ENCODE measurements around the gene PGRMC1.
"Not testable (repeated sequence)": the region's sequence is repeated elsewhere in the genome, so short reads cannot be mapped to it uniquely, and the experiment has no call there.

Gene PGRMC1

GRCh38 chrX:119235051-119235511, 1.0 kb upstream of the PGRMC1 start:
- DNase-seq (ENCODE audit: low spot score): no peak

- no peak for DNase-seq (ENCODE audit: low spot score)
Observed at GRCh38 chrX:119236623-119237561, 807 bp downstream of the PGRMC1 start.

GRCh38 chrX:119237562-119237942, 1.5 kb downstream of the PGRMC1 start:
- no peak for DNase-seq (ENCODE audit: low spot score)

DNA sequence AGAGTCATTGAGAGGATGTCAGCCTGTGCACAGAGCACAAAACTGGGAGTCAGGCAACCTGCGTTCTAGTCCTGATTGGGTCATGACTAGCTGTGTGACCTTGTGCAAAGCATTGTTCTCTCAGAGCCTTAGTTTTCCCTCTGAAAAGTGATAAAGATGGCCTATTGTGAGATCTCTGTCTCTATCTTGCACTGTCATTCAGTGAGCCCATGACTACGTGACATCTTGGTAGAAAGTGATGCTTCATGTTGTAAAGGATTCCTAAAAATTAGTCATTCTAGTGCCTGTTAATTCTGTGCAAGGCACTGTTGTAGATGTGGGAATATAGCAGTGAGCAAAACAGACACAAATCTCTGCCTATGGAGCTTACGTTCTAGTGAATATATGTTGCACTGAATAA, 2.5 kb downstream of the PGRMC1 start:
- no peak for DNase-seq (ENCODE audit: low spot score)

GRCh38 chrX:119240356-119240755, 4.3 kb downstream of the PGRMC1 start:
- DNase-seq (ENCODE audit: low spot score): no peak

DNA sequence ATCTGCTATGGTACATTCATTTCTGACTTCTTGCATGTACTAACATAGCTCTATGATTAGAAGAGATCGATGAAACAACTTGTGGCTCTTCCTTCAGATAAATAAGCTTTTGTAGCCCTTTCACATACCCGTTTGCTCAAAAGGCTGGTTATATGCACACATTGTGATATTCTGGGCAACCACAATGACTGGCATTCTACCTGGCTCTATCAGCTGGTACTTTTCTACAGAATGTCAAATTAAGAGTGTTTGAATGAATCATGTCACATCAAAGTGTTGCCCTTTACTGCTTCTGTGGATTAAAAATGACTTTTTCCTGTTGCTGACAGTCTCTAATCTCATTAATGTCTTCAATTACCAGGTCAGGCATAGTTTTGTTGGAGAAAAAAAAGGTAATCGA, 11.6 kb downstream of the PGRMC1 start:
- no peak for DNase-seq (ENCODE audit: low spot score)

- no peak for DNase-seq (ENCODE audit: low spot score)
Observed at GRCh38 chrX:119249891-119250290, 13.8 kb downstream of the PGRMC1 start.

DNA sequence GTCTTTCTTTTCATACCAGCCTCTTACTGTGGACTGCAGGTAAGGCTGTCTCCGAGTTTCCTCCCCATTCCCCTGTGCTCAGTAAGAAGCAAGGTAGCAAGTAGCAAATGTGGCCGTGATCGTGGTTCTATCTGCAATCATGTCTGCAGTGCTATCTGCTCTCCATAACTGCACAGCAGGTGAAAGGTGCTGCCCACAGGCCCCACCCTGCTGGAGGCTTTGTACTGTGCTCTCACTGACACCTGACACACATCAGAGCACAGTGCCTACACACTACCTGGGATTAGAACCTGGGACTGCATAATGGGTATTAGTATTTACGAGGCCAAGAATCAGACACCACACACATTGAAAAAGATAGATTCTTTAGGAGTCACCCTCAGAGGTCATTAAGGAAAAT, 15.3 kb downstream of the PGRMC1 start:
- no peak for DNase-seq (ENCODE audit: low spot score)

DNA sequence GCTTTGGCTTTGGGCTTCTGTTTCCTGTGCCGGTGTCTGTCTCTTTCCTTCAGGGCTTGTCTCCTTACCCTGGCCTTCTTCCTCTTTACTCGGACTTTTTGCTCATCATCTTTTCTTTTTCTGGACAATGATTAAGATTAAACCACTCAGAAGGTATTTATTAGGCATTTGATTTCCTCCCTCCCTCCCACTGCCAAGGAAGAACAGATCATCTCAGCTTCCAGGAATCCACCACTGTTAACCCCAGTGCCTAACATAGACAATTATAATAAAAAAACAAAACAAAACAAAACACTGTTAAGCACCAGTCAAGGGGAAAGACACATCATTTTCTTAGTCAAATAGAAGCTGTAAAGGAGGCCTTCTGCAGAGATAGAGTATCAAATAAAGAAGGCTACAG, 16.6 kb downstream of the PGRMC1 start:
- no peak for DNase-seq (ENCODE audit: low spot score)

GRCh38 chrX:119266364-119266995, 30.4 kb downstream of the PGRMC1 start:
- DNase-seq (ENCODE audit: low spot score): peak; percentile 16

GRCh38 chrX:119267115-119267514, 31.0 kb downstream of the PGRMC1 start:
- DNase-seq (ENCODE audit: low spot score): not testable (repeated sequence)

DNA sequence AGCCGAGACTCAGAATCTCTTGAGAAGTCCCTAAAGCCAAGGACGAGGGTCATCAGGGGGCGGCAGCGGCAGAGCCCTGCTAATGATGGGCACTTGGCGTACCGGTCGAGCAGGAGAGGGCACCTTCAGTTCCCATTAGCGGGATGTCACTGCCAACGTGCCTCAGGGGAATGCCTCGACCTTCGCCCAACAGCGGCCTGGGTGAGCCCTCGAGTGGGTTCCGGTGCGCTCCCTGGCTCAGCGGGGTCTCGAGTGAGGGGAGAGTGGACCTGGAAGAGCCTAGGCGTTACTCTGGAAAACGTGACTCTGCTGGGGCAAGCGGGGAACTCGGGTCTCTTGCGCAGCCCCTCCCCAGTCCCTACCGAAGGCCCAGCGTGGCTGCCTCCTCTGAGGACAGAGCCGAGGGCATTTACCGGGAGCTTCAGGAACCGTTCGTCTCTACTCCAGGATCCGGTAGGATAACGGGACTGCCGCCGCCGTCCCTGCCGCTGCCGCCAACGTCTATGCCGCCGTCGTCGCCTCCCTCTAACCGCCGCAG, 36.9 kb downstream of the PGRMC1 start:
- no peak for DNase-seq (ENCODE audit: low spot score)

- no peak for DNase-seq (ENCODE audit: low spot score)
Observed at GRCh38 chrX:119273420-119274192, 37.5 kb downstream of the PGRMC1 start.

DNA sequence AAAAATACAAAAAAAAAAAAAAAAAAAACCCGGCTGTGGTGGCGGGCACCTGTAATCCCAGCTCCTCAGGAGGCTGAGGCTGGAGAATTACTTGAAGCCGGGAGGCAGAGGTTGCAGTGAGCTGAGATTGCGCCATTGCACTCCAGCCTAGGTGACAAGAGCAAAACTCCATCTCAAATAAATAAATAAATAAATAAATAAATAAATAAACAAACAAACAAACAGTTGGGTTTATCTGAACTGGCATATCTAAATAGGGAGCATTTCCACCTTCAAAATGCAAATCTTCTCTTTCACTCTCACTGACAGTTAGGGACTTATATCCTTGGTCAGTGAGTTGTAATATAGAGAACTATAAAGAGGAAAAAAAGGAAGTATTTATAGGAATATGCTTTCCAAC, 46.3 kb downstream of the PGRMC1 start:
- DNase-seq (ENCODE audit: low spot score): not testable (repeated sequence)

GRCh38 chrX:119288890-119289393, 52.9 kb downstream of the PGRMC1 start:
- no peak for DNase-seq (ENCODE audit: low spot score)

- no peak for DNase-seq (ENCODE audit: low spot score)
Observed at GRCh38 chrX:119290476-119290875, 54.4 kb downstream of the PGRMC1 start.

GRCh38 chrX:119291246-119291645, 55.2 kb downstream of the PGRMC1 start:
- DNase-seq (ENCODE audit: low spot score): not testable (repeated sequence)

DNA sequence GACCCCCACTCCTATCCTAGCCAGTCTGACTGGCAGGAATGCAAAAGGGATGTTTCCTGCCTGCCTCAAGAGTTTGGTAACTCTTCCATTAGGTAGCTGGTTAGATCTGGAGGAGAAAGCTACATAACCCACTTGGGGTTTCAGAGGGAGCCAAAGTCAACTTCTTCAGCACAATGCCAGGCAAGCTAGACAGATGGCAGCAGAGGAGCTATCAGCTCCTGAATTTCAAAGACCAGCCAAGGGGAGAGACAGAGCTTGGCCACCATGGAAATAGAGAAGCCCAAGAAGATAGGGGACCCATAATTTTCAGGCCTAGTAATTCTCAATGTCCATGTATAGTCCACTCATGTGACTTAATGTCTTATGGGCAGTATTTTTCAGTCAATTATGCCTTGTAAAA, 56.4 kb downstream of the PGRMC1 start:
- no peak for DNase-seq (ENCODE audit: low spot score)
